NCI-H524 (cell line): Measurements from ENCODE around the gene MICU2.
A peak's percentile ranks its signal among the peaks of the same experiment; 100 is the strongest.
"Not testable (repeated sequence)": the region's sequence is repeated elsewhere in the genome, so short reads cannot be mapped to it uniquely, and the experiment has no call there.

ENCODE experiments used
- DNase-seq, 2 experiments: peaks; one replicate each; lab custom pipeline; 2025; lab: John Stamatoyannopoulos, UW

MICU2 gene

GRCh38 chr13:21594715-21595545 lies 9.0 kb downstream of the MICU2 start:
- DNase-seq, result no peak

DNA sequence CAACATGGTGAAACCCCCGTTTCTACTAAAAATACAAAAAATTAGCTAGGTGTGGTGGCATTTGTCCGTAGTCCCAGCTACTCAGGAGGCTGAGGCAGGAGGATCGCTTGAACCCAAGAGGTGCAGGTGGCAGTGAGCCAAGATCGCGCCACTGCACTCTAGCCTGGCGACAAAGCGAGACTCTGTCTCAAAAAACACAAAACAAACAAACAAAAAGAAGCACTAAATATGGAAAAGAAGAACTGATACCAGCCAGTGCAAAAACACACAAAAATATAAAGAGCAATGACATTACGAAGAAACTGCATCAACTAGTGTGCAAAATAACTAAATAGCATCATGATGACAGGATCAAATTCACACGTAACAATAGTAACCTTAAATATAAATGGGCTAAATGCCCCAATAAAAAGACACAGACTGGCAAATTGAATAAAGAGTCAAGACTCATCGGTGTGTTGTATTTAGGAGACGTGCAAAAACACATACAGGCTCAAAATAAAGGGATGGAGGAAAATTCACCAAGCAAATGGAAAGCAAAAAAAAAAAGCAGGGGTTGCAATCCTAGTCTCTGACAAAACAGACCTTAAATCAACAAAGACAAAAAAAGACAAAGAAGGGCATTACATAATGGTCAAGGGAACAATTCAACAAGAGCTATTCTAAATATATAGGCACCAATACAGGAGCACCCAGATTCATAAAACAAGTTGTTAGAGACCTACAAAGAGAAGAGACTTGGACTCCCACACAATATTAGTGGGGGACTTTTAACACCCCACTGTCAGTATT lies 13.1 kb downstream of the MICU2 start:
- DNase-seq, result not testable (repeated sequence)

- no peak for DNase-seq
These were observed 13.7 kb downstream of the MICU2 start for GRCh38 chr13:21590231-21590630.

DNA sequence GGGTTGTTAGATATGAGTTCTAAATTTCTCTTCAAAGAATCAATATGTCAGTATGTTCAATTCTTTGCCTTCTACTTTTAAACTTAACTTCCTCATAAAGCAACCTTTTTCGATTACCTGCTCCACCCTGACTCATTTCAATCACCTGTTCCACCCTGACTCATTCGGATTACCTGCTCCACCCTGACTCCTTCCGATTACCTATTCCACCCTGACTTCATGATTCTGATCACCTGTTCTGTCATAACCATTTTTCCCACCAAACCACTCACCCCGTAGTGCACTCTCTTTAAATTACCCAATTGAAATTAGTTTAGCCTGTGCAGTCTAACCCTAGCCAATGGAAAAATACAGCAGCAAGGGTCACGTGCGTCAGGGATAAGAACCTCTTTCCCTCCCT lies 14.5 kb downstream of the MICU2 start:
- not testable (repeated sequence) for DNase-seq

DNA sequence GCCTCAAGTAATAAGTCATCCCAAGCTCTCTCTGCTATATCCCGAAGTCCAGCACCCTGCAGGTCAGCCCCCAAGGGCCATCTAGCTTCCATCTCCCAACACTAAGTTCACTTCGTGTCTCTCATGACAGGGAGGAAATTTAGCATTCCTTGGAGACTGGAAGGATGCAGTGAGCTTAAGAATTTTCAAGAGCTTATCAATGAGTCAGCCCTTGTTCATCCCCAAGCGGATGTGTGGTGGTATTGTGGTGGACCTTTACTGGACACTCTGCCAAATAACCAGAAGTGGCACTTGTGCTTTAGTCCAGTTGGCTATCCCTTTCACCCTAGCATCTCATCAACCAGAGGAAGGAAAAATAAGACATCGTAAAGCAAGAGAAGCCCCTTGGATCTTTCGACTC lies 15.6 kb downstream of the MICU2 start:
- DNase-seq, result not testable (repeated sequence)

- no peak for DNase-seq
These were observed 18.9 kb downstream of the MICU2 start for GRCh38 chr13:21584973-21585592.

- no peak for DNase-seq
These were observed 20.5 kb downstream of the MICU2 start for GRCh38 chr13:21583478-21583877.

DNA sequence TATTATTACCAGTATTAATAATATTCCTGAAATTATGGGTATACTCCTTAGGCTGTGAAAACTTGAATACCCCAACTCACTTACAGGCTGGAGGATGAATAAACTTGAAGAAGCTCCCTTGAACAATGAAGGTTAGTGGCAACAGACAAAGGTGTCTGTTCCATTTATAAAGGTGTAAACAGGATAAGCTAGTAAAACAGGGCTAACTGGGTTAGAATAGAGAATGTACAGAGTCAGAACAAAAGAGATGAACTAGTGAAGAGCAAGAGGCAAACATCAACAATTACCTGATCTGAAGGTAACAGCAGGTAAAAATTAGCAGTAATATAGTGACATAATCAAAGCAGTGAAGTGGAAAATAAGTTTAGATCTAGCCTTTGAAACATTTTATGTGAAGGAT lies 23.2 kb downstream of the MICU2 start:
- DNase-seq, result no peak

GRCh38 chr13:21579754-21580316 lies 24.1 kb downstream of the MICU2 start:
- no peak for DNase-seq

DNA sequence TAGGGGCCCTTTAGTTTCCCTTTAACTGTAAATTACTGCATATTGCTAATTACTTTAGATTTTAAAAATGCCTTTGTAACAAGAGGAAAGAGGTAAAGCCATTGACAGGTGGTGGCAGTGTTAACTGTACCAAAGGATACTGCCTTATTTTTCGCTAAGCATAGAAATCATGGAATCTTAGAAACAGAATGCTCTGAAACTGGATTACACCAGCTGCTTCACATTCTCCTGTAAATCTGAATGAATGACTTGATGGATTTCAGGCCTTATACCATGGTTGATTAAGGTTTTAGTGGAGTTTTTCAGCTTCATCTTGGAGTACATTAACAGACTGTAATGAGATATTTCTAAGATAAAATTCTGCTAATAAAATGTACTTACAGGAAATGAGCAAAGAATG lies 25.2 kb downstream of the MICU2 start:
- DNase-seq, result no peak

DNA sequence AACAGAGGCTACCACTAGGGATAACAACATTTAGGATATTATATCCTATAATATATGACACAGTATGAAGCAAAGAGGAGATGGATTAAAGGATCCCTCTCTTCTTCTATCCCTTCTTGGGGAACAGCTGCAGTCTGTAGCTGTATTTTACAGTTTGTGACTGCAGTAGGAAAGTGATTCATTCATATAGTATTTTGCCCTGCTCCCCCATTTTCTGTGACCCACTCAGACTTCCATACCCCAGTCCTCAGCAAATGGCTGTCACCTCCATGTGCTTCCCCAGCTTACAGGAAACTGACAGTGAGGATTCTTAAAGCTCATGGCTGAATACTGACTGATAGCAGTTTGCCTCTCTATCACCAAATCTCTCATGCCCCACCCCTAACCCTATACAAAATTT lies 27.5 kb downstream of the MICU2 start:
- DNase-seq, result no peak

DNA sequence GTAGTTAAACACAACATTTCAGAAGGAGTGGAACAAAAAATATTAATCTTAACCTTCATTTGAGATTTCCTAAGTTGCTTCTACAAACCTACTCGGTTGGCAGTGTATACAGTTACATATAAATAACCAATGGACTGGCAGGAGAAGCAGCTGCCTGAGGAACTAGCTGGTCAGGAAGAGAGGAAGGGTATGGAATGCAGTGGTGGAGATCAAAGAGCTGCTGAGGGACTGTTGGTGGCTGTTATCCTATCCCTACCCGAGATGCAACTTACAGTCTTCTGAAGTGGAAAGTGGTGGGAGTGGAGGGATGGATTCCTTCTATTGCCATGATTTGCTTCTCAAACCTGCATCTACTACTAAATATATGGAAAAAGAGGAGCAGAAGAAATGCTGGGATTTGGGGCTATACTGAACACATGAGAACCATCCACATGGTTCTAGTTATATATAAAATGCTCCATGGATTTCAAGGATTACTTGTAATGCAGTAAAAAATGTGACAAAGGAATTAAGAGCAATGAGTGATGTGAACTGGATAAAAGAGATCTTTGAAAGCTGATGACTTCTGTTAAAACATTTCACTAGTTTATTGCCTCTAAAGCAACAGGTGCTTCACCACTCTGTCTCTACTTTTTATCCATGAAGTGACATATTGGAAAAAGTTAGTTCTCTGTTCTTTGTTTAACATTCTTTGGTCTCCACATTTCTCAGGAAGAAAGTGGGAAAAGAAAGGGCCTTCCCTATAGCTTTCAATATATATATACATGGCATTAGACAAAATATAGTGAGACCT lies 29.9 kb downstream of the MICU2 start:
- no peak for DNase-seq

DNA sequence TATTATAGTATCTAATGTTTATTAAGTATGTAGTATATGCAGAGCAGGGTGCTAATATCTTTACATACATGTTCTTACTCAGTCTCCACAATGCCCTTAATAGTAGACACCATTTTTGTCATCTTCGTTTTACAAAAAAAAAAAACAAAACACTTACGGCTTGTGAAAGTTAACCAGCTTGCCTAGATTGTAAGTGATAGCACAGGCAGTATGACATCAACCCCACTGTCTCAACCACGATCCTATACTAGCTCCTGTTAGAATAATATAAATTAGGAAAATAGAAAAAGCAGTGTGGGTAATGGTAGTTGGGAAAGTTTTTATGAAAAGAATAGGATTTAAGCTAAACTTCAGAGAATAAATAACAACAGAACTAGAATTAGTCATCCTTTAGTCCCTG lies 34.3 kb downstream of the MICU2 start:
- DNase-seq, result no peak

DNA sequence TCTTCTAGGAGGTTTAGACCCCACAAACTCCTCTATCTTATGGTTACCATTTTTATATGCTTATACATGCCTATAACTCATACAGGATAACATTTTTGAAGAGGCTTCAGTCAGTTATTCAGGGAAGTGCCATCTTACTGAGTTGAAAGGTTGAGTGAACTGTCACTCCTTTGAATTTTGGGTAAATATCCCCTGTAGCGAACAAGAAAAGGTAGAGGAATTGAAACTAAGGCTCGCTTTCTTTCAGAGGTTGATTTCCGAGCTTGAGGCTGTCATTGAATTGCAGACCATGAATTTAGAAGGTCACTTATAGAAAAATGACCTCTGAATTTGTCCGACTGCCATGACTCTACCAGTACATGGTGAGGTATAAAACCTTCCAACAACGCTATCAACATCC lies 35.1 kb downstream of the MICU2 start:
- DNase-seq, result no peak

GRCh38 chr13:21567714-21568113 lies 36.3 kb downstream of the MICU2 start:
- DNase-seq, result no peak

DNA sequence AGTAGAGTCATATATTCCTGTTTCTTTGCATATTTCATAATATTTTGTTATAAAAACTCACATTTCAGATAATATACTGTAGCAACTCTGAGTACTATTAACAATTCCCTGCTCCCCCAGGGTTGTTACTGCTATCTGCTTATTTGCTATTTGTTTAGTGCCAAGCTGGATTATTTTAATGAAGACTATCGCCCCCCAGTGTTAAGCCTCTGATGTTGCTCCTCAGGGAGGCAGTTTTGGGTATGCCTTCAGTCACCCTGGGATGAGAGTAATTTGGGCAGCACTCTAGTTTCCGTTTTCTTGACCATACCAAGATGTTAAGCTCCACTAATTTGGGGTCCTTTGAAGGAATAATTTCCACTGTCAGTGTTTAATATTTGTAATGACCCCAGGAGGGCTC lies 46.0 kb downstream of the MICU2 start:
- DNase-seq, result peak in 1 of 2 experiments; percentile 54

DNA sequence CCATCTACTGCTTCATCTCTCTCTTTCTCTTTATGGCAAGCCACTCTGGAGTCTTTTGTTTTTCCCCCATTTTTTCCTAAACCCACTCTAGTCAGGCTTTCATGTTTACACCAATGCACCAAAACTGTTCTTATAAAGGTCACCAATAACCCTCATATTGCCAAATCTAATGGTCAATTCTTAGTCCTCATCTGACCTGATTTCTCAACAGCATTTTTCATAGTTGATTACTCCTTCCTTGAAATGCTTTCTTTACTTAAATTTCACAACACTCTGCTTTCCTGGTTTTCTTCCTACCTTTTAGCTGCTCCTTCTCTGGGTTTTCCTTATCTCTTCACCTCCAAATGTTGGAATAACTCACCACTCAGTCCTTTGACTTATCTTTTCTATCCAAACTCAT lies 47.9 kb downstream of the MICU2 start:
- DNase-seq, result no peak

DNA sequence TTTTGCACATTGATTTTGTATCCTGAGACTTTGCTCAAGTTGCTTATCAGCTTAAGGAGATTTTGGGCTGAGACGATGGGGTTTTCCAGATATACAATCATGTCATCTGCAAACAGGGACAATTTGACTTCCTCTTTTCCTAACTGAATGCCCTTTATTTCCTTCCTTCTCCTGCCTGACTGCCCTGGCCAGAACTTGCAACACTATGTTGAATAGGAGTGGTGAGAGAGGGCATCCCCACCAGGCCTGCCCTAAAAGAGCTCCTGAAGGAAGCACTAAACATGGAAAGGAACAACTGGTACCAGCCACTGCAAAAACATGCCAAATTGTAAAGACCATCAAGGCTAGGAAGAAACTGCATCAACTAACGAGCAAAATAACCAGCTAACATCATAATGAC lies 50.7 kb downstream of the MICU2 start:
- DNase-seq, result not testable (repeated sequence)

DNA sequence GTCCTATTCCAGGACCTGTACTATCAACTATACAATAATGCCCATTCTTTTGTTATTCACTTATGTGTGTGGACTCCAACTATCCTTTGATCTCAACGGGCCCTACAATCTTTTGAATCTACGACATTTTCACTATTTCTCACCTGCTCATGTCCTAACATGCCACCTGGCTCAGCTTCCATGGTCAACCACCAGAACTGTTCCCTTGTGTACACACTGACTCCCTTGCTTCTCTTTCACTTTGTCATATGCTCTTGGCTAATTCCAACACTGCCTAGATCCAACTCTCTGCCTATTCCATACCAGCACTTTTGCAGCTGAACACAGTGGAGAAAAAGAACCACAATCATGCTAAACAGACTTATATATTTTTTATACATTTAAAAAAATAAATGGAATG lies 53.1 kb downstream of the MICU2 start:
- no peak for DNase-seq

DNA sequence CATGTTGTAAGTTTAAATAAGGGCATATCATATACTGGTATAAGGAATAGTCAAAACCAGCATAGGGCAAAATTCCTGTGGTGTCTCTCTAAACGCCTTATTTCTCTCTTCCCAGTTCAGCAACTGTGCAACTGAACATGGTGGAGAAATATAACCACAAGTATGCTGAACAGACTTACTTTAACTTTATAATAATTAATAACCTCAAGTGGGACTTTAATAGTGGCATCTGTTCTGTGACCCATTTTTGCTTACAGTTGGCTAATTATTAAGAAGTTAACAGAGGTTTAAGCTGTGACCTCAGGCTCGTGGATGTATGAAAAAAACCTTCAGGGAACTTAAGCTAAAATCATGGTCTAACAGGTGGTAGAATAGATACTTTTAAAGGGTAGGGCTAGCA lies 54.3 kb downstream of the MICU2 start:
- DNase-seq, result peak in 1 of 2 experiments; percentile 39

DNA sequence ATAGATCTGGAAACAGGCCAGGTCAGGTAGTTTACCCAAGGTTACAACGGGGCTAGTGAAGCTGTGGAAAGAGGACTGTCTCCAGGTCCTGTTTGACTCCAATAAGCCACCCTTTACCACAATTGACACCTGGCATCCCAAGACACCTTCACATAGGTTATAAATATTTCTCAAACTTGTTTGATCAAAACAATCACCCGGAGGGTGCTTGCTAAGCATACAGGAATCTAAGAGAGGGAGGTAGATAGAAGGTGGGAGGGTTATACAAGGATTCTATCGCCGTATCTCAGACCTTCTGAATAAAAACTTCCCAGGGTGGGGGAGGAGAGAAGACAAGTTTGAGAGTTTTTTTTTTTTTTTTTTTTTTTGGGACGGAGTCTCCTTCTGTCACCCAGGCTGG lies 55.4 kb downstream of the MICU2 start:
- no peak for DNase-seq

GRCh38 chr13:21546372-21546771 lies 57.6 kb downstream of the MICU2 start:
- DNase-seq, result peak; percentile 38 to 70
